Mammary epithelial cell (primary cell): ENCODE results near the gene LYSMD3.

ENCODE experiments used
- EZH2 ChIP-seq: IDR thresholded peaks from 2 replicates; pipeline ENCODE4 v1.6.1; 2012; ENCODE audit warnings: low read length, inconsistent platforms, borderline replicate concordance
- TF ChIP-seq, protein P1 (sequence below), 2 donors: IDR thresholded peaks in 1 of 2; conservative IDR thresholded peaks in 1 of 2; 2 replicates each; pipeline ENCODE4 v1.5.1; 2011 to 2012; ENCODE audit warnings: inconsistent platforms in 2 of 2, low read length in 2 of 2, mild to moderate bottlenecking in 2 of 2, control low read depth in 1 of 2, low read depth in 1 of 2; ENCODE audit not compliant: insufficient read depth in 1 of 2; ENCODE audit errors: extremely low read depth in 1 of 2

DNA sequence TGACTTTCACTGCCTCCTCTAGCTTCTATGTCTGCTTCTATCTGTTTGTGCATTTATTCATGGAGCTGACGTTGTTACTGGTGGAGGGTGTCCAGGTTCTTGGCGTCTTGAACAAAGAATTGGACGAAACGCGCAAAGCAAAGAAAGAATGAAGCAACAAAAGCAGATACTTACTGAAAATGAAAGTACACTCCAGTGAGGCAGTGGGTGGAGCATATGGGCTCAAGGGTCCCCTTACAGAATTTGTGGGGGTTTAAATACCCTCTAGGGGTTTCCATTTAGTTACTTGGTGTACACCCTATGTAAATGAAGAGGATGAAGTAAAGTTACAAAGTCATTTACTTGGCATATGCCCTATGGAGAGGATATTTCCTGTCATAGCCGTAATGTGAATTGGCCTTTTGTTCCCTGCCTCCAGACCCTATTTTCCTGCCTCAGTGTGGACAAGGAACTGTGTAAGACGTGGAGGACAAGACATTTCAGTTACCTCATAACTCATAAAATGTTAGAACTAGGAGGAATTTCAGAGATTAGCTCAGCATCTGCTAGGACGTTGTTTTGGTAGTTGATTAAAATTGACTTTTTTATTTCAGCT lies 51.7 kb downstream of the LYSMD3 start:
- TF ChIP-seq, protein P1, sequence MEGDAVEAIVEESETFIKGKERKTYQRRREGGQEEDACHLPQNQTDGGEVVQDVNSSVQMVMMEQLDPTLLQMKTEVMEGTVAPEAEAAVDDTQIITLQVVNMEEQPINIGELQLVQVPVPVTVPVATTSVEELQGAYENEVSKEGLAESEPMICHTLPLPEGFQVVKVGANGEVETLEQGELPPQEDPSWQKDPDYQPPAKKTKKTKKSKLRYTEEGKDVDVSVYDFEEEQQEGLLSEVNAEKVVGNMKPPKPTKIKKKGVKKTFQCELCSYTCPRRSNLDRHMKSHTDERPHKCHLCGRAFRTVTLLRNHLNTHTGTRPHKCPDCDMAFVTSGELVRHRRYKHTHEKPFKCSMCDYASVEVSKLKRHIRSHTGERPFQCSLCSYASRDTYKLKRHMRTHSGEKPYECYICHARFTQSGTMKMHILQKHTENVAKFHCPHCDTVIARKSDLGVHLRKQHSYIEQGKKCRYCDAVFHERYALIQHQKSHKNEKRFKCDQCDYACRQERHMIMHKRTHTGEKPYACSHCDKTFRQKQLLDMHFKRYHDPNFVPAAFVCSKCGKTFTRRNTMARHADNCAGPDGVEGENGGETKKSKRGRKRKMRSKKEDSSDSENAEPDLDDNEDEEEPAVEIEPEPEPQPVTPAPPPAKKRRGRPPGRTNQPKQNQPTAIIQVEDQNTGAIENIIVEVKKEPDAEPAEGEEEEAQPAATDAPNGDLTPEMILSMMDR (conservative IDR thresholded peaks at IDR 0.05 in 1 of 2, IDR thresholded peaks at IDR 0.05 in 1 of 2; ENCODE audit: extremely low read depth in 1 of 2, insufficient read depth in 1 of 2, low read depth in 1 of 2, low read length in 2 of 2) = no peak
- no peak for TF ChIP-seq EZH2
